SH-SY5Y (cell line): ENCODE results near the gene FBXW8.

Source experiments
- GATA2 ChIP-seq: IDR thresholded peaks from 2 replicates; pipeline ENCODE4 v1.6.1; 2011; ENCODE audit warnings: mild to moderate bottlenecking, low read depth, low read length
- GATA3 ChIP-seq: IDR thresholded peaks from 2 replicates; pipeline ENCODE4 v1.6.1; 2011; ENCODE audit warnings: low read depth, mild to moderate bottlenecking, low read length, moderate library complexity

The FBXW8 gene, protein sequence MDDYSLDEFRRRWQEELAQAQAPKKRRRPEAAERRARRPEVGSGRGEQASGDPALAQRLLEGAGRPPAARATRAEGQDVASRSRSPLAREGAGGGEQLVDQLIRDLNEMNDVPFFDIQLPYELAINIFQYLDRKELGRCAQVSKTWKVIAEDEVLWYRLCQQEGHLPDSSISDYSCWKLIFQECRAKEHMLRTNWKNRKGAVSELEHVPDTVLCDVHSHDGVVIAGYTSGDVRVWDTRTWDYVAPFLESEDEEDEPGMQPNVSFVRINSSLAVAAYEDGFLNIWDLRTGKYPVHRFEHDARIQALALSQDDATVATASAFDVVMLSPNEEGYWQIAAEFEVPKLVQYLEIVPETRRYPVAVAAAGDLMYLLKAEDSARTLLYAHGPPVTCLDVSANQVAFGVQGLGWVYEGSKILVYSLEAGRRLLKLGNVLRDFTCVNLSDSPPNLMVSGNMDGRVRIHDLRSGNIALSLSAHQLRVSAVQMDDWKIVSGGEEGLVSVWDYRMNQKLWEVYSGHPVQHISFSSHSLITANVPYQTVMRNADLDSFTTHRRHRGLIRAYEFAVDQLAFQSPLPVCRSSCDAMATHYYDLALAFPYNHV

DNA sequence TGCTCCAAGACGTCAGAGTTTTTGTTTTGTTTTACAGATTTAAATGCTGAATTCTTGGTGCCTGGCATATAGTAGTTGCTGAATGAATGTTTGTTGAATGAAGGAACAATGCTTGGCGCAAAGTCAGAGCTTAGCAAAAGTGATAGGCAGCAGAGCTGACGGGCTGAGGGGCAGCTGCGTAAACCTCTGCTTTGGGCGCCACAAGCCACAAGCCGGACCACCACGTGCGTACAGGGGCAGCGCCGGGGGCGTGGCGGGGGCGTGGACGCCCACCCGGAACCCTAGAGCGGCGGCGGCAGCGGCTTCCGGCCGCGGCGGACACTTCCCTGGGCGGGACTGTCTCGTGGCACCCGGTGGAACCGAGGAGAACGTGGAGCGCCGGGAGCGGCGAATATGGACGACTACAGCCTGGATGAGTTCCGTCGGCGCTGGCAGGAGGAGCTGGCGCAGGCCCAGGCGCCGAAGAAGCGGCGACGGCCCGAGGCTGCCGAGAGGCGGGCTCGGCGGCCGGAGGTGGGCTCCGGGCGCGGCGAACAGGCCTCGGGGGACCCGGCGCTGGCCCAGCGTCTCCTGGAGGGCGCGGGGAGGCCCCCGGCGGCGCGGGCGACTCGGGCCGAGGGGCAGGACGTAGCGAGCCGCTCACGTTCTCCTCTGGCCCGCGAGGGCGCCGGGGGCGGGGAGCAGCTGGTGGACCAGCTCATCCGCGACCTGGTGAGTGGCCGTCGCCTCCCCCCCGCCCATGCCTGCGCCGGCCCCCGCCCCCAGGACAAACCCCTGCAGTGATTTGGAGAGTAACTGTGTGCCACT lies at the start of gene FBXW8:
Gene FBXW8 (plus strand): TSS at position 306 of the 807 bp plus-strand sequence. CDS start 88 bp downstream, at position 394.
- TF ChIP-seq GATA2 (no peak), GATA3 (no peak)

DNA sequence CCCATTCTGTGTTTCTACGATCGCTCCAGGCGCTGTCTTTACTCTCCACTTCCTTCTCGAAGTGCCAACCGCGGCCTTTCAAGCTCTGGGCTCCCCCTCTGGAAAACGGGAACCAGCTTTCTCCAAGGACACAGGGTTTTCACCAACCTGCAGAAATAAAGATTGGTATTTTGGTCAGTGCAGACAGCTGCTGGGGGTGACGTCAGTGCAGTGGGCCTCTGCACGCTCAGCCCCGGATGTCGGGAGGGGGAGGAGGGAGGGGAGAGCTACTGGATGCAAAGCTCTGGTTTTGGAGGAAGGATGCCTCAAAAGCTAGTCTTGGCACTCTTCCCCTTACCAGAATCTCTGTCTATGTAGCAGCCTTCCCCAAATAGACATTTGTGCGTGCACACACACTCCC lies 49.4 kb upstream of the FBXW8 start:
- TF ChIP-seq GATA2 = no peak
- no peak for TF ChIP-seq GATA3

- TF ChIP-seq GATA3 (no peak), GATA2 (no peak)
These were observed 48.6 kb upstream of the FBXW8 start for GRCh38 chr12:116862167-116862566.

DNA sequence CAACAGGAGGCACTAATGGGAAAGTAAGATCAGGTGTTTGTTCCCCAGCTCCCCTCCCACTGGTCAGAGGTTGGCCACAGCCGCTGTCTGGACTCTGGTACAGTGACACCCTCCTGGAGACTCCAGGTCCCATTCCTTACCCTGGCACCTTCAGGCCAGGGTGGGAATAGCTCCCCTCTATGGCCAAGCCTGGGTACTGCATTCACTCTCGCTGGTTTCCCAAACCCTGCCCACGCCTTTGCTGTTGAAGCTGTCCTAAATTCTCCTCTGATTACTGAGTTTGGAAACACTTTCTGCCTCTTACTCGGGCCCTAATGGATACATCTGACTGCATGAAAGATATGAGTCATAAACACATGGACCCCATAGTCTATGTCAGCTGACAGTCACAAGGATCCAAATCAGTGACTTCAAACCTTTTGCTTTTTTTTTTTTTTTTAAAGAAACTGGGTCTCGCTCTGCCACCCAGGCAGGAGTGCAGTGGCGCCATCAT lies 47.4 kb upstream of the FBXW8 start:
- no peak for TF ChIP-seq GATA2
- no peak for TF ChIP-seq GATA3

GRCh38 chr12:116864371-116865160 lies 46.2 kb upstream of the FBXW8 start:
- TF ChIP-seq GATA2 = no peak
- no peak for TF ChIP-seq GATA3

DNA sequence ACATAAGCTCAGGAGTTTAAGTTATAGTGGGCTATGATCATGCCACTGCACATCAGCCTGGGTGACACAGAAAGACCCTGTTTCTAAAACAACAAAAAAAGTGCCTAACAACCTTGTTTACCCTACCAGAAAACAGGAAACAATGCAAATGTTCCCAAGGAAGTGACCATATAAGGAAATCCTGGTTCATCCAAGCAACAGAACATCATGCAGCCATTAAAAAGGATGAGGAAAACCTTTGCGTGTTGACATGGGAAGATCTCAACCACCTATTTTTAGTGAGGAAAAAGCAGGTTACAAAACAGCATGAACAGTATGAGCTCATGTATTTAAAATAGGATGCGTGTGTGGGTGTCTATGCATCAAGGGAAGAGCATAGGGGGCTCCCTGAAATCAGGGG lies 43.2 kb upstream of the FBXW8 start:
- no peak for TF ChIP-seq GATA2
- TF ChIP-seq GATA3 = no peak

GRCh38 chr12:116870306-116870705 lies 40.4 kb upstream of the FBXW8 start:
- TF ChIP-seq GATA3 = no peak
- TF ChIP-seq GATA2 = no peak

DNA sequence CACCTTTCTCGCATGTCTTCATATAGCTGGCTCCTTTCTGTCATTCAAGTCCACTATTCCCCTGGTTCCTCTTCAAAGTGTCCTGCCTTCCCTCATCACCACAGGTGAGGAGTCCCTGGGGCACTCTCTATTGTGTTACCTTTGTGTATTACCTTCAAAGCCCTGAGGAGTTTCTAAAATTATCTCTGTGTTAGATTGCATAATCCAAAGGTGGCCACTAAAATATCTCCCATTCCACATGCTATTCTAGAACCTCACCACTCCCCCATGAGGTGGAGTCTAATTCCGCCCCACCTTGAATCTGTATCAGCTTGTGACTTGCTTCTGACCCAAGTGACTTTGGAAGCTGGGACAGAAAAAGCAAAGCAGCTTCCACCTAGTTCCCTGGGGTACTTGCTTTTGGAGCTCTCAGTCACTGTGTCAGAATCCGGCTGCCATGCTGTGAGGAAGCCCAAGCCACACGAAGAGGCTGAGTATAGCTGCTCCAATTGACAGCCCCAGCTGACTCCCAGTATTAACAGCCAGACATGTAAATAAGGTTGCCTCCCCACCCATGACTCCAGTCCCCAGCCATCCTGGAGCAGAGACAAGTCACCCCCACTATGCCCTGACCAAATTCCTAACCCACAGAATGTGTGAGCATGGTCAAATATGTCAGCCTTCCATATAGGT lies 36.3 kb upstream of the FBXW8 start:
- no peak for TF ChIP-seq GATA3
- no peak for TF ChIP-seq GATA2

DNA sequence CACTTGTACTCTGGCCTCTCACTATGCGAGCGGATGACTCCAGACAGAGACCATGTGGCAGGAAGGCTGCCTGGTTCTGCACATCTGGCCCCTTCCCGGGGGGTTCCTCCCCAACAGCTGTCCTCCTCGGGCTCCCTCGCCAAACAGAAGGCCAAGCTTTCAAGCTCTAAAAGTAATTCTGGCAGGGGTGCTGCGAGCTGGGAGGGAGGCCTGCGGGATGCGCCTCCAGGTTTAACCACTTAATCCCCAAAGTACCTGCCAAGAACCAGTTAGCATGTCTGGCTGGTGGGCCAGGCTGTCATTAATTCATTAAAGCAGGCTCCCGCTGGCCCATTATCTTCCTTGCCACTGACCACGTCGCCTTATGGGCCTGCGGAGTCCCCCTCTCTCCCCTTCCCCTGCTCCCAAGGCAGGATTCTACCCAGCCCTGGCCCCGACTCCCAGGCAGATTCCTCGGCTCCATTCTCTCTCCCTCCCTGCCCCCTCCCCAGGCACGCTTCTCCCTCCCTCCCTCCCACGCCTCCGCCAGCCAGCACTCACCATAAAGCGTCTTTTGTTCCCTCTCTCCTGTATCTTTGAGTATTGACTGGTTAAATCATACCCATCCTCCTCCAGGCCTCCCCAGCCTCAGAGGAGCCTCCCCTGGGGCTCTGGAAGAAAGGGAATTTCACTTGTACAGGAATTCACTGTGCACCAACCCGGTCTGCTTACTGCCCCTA lies 34.4 kb upstream of the FBXW8 start:
- TF ChIP-seq GATA2 (no peak), GATA3 (no peak)

- TF ChIP-seq GATA2 (no peak), GATA3 (no peak)
These were observed 31.9 kb upstream of the FBXW8 start for GRCh38 chr12:116878567-116879508.

DNA sequence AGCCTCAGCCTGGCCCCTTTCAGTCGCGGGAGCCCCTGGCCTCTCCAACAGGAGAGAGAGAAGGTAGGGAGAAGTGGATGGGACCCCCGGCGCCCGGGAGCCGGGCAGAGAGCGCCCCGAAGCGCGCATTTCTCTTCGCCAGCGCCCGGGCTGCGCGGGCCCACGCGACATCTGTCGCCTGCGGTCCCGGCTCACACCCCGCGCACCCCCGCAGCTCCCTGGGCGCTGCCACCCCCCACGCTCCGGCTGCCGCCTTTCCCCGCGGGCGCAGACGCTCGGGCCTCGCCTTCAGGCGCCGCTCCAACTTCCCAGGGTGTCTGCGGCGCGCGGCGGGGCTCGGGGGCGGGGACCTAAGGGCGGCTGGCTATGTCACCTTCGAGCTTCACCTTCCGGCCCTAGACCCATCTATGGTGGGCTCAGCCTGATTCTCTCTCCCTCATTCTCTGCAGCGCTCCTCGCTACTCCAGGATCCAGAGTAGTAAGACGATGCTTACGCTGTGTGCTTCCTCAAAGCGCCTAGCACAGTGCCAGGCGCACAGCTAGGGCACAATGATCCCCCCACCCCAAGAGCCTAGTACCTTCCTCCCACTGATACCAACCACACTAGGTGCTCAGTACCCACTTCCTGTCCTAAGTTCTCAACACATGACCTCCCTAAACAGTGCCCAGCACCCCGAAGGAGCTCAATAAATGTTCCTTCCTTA lies 31.1 kb upstream of the FBXW8 start:
- no peak for TF ChIP-seq GATA2
- no peak for TF ChIP-seq GATA3
